Germinal center (tissue), 1 donor: Measurements from ENCODE around the gene TOB1.

Experiments
- DNase-seq: peaks from one replicate; pipeline ENCODE4 v3.0.0; 2012; ENCODE audit warnings: mixed read lengths, low spot score

TOB1 gene, protein sequence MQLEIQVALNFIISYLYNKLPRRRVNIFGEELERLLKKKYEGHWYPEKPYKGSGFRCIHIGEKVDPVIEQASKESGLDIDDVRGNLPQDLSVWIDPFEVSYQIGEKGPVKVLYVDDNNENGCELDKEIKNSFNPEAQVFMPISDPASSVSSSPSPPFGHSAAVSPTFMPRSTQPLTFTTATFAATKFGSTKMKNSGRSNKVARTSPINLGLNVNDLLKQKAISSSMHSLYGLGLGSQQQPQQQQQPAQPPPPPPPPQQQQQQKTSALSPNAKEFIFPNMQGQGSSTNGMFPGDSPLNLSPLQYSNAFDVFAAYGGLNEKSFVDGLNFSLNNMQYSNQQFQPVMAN

DNA sequence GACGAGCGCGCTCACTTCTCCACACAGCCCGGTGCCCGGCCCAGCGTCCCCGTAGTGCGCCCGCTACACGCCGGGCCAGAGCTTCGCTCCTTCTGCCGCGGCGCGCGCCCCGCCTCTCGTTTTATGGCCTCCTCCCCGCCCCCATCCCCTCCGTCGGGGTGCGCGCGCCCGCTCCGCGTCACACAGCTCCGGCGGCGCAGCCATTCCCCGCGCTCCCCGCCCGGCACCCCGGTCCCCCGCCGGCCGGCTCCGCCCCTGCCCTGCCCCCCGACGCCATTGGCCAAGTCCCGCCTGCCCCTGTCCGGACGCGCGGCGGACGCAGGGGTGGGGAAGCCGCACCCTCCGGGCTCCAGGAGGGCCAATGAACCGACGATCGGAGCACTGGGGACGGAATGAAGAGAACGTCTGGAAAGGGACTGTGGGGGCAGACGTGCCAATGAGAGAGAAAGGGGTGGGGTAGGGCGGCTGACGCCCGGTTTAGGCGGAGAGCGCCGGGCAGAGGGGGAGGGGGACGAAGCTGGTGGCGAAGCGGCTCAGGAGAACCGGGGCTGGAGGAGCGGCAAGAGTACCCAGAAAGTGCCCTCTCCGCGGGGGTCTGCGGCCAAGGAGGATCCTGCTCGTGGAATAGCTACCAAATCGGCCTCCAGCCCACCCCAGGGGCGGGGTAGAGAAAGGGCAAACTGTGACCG lies at the start of gene TOB1:
Gene TOB1 (minus strand): TSS at position 94 of the 689 bp plus-strand sequence. CDS start 2,337 bp downstream, outside the sequence.
- peak; percentile 96 for DNase-seq

DNA sequence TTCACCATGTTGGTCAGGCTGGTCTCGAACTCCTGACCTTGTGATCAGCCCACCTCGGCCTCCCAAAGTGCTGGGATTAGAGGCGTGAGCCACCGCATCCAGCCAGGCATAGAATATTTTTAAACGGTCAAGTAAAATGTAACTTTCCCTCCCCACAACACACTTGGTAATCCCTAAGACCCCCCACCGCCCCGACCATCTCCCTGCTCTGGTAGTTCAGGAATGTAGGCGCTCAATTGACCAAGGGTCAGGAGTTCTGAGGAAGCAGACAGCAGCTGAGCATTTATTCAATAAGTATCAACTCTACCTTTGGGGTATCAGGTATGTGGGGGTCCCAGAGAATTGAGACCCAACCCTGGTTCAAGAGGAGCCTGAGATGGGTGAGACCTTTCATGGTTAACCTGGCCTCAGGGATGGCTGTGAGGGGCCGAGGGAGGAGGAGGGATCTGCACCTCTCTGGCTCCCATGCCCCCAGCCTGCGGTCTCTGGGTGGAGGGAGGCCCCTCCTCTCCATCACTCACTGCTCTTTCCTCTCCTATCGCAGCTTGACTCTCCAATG lies 48.4 kb upstream of the TOB1 start:
- DNase-seq: no peak

DNA sequence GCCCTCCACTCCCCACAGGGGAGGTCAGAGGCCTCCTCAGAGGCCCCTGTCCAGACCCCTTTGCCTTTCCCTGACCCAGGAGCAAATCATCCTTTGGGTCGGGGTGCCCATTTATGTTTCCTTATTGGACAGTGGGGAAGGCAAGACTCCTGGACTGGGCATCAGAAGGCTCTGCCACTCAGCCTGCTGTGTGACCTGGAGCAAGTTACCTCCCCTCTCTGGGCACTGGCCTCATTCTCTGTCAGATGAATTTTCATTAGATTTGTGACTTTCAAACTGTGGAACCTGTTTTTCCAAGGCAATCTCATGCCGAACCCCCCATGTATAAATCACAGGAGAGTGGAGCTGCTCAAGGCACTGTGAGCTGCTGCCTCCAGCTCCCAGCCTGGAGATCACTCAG lies 47.0 kb upstream of the TOB1 start:
- no peak for DNase-seq

DNA sequence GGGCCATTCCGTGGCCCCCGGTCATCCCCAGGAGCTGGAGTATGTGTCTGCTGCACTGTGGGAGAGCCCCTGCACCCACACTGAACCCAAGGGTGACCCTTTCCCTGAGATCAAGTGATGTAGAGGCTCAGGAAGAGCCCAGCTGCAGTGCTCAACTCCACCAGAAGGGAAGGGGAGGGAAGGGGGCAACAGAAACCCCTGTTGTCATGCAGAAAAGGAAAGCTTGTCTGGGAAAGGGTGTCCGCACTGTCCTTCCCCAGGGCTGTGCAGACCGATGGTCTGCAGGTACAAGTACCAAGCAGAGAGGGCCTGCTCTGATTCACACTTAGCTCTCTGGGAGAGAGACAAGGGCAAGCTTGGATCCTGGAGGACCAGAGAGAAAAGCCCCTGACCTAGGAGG lies 45.7 kb upstream of the TOB1 start:
- DNase-seq: no peak

DNA sequence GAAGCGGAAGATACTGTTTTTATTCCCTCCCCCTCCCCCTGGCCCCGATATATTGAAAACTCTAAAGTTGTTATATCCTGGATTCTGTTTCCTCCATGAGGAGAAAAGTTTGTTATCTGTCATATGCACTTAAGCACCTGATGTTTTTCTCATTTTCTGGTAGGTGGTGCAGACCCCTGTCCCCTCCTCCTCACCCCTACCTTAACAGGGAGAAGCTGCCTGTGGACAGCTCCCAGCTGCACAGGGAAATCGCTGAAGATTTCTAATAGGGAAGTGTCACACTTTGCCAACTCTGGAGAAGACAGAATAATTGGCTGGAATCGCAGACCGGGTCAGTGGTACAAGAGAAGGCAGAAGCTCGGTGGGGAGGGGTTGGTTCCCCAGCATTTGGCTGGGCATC lies 45.3 kb upstream of the TOB1 start:
- DNase-seq: no peak

DNA sequence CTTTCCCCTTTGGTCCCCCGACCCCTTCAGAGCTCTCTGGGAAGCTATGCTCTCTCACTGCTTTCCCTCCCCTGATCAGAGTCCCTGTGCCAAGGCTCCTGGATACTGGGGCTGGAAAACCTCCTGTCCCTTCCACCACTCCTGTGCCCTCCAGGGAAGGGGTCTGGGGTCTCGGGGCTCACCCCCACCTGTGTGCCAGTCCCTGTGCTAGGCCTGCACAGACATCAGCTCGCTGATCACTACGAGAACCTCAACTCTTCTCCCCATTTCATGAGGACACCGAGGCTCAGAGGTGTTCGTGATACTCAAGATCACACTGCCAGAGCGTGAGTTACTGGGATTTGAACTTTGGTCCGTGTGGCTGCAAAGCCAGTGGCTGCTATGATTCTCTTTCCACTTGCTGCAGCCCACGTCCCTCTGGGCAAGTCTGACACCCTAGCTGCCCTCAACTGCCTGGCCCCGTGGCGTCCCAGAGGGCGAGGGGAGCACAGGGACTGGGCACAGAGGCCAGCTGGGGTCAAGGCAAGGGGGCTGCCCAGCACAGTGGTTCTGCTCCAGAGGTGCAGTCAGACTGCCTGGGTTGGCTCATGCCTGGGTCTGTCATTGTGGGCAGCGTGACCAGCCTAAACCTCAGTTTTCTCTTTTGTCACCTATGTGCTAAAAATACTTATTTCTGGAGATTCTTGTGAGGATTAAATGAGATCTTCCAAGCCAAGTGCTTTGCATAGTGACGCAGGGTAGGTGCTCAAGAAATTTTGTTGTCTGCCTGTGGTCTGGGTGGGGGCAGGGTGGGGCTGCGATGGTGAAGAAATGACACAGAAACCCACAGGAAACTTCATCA lies 43.8 kb upstream of the TOB1 start:
- no peak for DNase-seq

DNA sequence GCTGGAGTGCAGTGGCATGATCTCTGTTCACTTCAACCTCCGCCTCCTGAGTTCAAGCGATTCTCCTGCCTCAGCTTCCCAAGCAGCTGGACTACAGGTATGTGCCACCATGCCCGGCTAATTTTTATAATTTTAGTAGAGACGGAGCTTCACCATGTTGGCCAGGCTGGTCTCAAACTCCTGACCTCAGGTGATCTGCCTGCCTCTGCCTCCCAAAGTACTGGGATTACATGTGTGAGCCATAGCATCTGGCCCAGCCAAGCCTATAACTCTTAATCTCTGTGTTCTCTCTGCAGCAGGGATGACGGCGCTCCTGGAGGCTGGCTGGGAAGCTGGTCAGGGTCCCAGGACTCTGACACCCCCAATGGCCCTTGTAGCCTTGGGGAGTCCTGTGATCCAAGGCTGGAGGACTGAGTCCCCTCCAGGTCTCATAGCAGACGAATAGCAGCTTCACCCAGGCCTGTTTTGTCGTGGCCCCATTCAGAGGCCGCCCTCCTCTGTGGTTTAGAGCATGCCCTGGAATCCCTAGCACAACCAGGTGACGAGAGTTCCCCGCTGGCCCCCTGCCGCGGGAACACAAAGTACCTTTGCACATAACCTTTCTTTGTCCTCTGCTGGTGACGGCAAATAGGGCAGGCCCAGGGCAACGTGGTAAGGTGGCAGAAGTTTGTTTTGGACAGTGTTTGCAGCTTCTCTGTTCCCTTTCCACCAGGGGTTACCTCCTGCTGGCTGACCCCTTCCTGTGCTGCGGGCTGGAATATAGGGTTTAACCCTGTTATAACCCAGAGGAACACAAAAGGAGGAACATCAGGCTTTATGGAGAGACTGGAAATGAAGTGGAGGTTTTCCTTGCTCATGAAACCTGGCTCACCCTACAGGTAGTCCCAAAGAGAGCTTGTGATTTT lies 43.0 kb upstream of the TOB1 start:
- DNase-seq: no peak

DNA sequence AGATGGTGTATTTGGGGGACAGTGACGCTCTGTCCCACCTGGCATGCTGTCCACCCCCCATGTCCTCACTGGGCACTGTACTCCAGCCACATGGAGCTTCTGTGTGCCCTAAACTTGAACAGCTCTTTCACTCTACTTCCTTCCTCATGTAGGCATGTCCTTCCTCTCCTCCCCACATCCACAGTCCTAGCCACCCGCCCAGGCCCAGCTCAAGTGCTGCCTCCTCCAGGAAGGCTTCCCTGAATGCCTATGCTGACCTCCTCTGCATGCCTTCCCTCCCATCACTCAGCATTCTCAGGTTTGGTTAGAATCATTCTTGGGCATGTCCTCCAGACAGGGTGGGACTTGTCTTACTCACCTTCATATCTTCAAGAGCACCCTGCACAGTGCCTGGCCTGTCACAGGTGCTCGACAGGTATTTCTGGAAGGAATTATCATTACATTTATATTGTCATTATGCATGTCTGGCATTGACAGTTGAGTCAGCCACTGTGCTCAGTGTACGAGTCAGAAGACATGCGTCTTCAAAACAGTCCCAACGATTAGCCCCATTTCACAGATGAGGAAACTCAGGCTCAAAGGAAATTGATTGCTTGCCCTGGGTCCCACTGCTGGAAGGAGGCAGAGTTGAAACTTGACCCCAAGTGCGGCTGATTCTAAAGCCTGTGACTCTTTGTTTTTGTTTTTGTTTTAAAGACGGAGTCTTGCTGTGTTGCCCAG lies 42.1 kb upstream of the TOB1 start:
- DNase-seq: no peak

DNA sequence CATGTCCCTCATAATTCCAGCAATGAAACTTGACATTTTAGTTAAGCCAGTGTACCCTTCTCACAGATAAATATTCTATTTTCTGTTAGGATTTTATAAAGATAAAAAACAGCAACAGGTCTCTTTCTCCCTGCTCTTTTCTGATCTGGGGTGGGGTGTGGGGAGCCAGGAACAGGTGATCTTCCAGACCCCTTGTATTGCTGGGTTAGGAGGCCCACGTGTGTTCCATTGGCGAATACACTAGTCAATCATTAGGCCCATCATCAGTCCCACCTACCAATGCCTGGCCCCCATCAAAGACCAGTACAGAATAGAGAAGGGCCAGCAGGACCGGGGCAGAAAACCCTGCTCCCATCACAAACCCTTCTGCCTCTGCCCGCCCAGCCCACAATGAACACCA lies 40.3 kb upstream of the TOB1 start:
- DNase-seq: no peak

DNA sequence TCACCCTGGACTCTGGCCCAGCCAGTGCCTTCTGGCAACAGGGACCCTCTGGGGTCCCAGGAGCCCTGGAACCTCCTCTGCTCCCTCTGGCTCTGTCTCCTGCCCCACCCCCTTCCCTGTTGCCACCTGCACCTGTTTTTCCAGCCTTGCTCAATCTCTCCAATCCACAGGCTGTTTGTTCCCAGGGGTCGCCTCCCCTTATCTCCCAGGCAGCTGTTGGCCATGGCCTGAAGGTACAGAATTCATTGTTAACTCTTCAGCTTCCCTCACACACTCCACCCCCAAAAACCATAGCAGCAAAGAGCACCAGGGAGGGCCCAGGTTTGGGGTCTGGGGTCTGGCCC lies 39.3 kb upstream of the TOB1 start:
- no peak for DNase-seq

DNA sequence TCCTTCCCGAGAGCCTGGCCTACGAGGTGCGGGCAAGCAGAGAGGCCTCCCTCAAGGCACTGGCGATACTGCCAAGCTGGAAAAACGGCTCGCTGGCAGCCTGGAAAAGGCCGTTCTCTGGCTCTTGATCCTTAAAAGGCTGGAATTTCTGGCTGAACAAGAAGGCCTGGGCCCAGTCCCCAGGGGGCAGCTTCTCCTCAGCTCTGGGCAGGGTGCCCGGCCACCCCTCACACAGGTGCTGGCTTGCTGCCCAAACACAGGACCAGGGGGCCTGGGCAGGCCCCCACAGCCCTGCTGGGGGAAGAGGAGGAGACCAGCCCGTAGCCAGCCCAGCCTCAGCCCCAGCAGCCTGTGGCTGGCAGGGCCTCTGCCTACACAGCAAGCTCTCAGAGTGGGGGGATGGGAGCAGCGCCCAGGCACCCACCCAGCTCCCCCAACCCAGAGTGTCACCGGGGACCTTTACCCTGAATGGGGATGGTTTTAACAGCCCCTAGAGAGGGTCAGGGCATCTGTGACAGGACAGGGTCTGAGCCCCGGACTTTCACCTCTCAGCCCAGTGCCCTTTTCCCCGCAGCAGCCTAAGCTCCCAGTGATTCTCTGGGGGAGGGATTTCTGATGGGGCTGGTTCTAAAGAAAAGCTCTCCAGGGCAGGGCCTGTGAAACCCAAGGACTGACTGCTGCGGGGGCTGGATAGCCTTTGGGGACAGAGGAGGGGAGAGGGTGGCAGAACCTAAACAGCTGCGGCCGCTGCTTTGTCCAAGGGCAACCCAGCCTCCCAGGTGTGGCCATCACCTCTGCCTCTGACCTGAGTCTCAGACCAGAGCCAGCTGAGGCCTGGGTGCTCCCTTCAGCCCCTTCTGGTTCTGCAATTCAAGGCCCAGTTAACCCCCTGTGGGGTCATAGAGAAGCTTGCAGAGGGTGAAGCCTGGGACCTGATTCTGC lies 38.6 kb upstream of the TOB1 start:
- DNase-seq: no peak

DNA sequence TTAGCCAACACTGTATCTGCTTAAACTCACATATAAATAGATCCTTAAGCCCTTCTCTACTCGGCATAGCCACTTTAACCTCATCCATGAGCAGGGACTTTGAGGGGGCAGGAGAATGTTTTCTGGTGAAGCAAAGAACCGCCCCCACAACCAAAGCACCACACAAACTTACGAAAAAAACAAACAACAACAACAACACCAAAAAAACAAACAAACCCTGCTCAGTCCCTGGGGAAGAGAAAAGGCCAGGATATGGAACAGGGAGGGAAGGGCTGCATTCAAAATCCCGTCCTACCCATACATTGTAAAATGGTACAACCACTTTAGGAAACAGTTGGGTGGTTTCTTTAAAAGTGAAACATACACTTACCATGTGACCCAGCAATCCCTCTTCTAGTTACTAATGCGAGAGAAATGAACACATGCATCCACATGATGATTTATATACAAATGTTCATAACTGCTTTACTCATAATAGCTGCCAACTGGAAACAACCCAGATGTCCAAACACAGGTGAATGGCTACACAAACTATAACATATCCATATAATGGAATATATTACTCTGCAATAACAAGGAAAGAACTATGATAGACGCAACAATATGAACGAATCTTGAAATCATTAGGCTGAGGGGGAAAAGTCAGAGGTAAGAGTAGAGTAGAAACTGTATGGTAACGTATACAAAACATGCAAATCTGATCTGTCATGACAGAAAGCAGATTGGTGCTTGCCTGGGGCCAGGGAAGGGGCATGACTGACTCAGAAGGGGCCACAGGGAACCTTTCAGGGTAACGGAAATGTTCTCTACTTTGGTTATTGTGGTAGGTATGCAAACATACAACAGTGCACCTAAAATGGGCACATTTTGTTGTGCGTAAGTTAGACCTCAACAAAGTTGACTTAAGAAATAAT lies 37.7 kb upstream of the TOB1 start:
- DNase-seq: peak; percentile 47

DNA sequence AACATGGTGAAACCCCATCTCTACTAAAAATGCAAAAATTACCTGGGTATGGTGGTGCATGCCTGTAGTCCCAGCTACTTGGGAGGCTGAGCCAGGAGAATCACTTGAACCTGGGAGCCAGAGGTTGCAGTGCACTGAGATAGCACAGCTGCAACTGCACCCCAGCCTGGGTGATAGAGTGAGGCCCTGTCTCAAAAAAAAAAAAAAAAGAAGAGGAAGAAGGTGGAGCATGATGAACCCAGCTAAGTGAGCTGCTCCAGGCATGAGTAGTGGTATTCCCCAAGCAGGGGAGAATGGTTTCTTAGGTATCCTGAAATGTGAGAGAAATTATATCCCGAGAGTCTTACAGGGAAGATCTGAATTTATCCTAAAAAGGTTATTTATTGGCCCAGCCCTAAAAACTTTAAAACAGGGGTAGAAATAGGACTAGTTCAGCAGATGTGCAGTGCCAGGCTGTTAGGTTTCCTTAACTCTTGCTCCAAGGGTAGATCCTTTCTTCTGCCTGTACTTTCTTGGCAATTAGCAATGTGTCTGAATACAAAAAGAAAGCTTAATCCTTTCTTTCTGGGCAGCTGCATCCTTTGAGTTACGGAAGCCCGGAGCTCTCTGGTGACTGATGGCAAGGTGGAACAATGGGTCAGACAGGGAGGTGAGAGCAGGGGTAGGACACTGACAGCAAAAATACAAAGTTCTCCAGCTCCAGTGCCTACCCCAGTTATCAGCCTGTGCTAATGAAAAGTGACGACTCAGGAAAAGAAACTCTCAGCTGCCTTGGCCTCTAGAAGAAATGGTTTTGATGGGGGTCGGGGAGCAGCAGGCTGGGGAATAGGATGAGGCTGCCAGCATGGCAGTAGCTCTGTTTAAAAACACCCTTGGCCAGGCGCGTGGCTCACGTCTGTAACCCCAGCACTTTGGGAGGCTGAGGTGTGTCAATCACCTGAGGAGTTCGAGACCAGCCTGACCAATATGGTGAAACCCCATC lies 36.5 kb upstream of the TOB1 start:
- DNase-seq: no peak

DNA sequence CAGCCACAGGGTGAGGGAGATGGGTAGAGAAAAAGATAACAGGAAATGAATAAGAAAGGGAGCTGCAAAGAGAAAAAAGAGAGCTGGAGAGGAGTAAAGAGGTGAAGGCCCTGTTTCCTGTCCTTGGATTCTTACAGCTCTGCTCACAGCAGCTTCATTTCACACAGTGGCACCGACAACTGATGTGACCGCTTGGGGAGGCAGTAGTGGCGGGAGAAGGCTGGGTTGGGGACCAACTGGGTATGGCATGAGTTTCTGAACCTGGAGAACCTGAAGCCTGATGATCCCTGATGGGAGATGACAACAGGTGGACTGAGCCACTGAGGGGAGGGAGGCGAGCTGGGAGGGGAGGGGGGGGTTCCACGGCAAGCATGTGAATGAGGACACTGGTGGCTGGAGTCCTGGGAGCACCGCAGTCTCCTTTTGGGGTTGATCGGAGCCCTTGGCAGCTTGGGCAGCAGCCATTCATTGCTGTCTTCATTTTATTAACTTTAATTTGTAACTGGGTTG lies 34.3 kb upstream of the TOB1 start:
- DNase-seq: no peak

DNA sequence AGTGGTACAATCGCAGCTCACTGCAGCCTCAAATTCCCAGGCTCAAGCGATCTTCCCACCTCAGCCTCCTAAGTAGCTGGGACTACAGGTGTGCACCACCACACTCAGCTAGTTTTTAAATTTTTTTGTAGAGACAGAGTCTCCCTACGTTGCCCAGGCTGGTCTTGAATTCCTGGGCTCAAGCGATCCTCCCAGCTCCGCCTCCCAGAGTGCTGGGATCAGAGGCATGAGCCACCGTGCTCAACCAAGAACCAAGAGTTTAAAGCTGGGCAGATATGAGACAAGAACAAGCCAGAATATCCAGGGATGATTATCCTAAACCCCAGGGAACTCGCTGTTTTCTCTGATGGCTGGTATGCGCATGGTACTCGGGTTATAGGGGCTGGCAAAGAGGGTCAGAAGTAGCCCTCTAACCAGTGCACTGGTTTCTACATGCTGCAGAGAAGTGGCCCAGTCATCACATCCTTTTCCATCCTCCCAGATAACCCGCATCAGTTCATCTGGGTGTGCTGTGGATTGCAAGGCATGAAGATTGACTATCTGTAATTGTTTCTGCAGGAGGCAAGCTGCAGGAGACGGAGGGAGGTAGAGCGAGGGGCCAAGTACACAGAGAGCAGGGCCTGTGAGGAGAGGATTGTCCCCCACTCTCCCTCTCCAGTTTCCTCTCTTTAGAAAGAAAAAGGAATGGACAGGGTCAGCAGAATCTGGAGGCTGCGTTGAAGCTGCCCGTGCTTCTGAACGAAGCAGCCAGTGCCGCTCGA lies 33.6 kb upstream of the TOB1 start:
- no peak for DNase-seq

DNA sequence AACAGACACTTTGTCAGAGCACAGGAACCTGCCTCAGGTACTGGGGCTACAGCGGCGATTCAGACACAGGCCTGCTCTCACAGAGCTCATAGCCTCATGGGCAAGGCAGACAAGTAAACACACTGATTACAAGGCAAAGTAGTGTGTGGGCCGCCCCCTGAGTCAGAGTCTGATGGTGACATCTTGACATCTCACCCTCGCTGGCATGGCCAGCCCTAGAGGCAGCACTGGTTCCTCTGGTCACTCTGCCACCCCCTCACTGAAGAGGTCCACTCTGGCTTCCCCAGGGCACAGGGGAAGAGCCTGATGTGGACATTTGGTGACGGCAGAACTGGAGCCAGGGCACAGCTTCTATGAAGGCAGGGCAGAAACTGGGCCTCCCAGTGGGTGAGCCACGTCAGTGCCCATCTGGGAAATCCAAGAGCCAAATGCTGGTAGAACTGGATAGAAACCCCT lies 32.9 kb upstream of the TOB1 start:
- DNase-seq: no peak
